HepG2 (cell line): ENCODE measurements around the gene LDB2.

Experiments
- CBX1 ChIP-seq: IDR thresholded peaks from one replicate; pipeline ENCODE4 v1.6.1; 2016; ENCODE audit warnings: antibody characterized with exemption, low read depth
- CHD4 ChIP-seq: fragments of 200-600 bp; sonication (generic); IDR thresholded peaks from 2 replicates; pipeline ENCODE4 v1.7.0; 2017; ENCODE audit warnings: mild to moderate bottlenecking, low read length, borderline replicate concordance
- MAFF ChIP-seq: IDR thresholded peaks from 2 replicates; pipeline ENCODE4 v1.6.1; 2011; ENCODE audit warnings: low read depth, low read length, improper control_type of control experiment
- POLR2AphosphoS5 ChIP-seq: IDR thresholded peaks from 2 replicates; pipeline ENCODE4 v1.6.1; 2012; ENCODE audit warnings: low read depth, low read length
- TOE1 ChIP-seq: sonication (generic); formaldehyde crosslinking; IDR thresholded peaks from 2 replicates; pipeline ENCODE4 v1.4.0; 2020; ENCODE audit warnings: mild to moderate bottlenecking, missing genetic modification reagents
- TF ChIP-seq, protein P1 (sequence below): sonication (generic); formaldehyde crosslinking; IDR thresholded peaks from 2 replicates; pipeline ENCODE4 v1.4.0; 2020; ENCODE audit warnings: missing genetic modification reagents, borderline replicate concordance
- TF ChIP-seq, protein P2 (sequence below): sonication (generic); formaldehyde crosslinking; IDR thresholded peaks from 2 replicates; pipeline ENCODE4 v1.4.0; 2020; ENCODE audit warnings: missing genetic modification reagents

DNA sequence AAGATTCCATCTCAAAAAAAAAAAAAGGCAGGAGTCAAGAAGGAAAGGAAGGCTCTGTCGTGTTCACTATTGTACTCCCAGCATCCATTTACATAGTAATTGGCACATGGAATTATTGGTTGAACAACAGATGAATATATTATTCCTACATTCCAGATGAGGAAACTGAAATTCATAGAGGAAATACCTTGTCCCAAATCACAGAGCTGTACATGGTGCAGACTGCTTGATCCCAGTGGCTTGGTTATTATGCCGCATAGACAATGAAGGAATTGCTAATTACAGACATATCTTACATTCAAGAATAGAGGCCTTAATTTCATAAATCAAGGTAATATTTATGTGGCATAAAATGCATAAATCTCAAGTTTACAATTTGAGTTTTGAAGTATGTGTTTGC, 63.6 kb downstream of the LDB2 start:
- TF ChIP-seq POLR2AphosphoS5 (no peak), CBX1 (no peak), MAFF (no peak), TOE1 (no peak), CHD4 (no peak)
- TF ChIP-seq, protein P1, sequence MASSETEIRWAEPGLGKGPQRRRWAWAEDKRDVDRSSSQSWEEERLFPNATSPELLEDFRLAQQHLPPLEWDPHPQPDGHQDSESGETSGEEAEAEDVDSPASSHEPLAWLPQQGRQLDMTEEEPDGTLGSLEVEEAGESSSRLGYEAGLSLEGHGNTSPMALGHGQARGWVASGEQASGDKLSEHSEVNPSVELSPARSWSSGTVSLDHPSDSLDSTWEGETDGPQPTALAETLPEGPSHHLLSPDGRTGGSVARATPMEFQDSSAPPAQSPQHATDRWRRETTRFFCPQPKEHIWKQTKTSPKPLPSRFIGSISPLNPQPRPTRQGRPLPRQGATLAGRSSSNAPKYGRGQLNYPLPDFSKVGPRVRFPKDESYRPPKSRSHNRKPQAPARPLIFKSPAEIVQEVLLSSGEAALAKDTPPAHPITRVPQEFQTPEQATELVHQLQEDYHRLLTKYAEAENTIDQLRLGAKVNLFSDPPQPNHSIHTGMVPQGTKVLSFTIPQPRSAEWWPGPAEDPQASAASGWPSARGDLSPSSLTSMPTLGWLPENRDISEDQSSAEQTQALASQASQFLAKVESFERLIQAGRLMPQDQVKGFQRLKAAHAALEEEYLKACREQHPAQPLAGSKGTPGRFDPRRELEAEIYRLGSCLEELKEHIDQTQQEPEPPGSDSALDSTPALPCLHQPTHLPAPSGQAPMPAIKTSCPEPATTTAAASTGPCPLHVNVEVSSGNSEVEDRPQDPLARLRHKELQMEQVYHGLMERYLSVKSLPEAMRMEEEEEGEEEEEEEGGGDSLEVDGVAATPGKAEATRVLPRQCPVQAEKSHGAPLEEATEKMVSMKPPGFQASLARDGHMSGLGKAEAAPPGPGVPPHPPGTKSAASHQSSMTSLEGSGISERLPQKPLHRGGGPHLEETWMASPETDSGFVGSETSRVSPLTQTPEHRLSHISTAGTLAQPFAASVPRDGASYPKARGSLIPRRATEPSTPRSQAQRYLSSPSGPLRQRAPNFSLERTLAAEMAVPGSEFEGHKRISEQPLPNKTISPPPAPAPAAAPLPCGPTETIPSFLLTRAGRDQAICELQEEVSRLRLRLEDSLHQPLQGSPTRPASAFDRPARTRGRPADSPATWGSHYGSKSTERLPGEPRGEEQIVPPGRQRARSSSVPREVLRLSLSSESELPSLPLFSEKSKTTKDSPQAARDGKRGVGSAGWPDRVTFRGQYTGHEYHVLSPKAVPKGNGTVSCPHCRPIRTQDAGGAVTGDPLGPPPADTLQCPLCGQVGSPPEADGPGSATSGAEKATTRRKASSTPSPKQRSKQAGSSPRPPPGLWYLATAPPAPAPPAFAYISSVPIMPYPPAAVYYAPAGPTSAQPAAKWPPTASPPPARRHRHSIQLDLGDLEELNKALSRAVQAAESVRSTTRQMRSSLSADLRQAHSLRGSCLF, result no peak
- TF ChIP-seq, protein P2, sequence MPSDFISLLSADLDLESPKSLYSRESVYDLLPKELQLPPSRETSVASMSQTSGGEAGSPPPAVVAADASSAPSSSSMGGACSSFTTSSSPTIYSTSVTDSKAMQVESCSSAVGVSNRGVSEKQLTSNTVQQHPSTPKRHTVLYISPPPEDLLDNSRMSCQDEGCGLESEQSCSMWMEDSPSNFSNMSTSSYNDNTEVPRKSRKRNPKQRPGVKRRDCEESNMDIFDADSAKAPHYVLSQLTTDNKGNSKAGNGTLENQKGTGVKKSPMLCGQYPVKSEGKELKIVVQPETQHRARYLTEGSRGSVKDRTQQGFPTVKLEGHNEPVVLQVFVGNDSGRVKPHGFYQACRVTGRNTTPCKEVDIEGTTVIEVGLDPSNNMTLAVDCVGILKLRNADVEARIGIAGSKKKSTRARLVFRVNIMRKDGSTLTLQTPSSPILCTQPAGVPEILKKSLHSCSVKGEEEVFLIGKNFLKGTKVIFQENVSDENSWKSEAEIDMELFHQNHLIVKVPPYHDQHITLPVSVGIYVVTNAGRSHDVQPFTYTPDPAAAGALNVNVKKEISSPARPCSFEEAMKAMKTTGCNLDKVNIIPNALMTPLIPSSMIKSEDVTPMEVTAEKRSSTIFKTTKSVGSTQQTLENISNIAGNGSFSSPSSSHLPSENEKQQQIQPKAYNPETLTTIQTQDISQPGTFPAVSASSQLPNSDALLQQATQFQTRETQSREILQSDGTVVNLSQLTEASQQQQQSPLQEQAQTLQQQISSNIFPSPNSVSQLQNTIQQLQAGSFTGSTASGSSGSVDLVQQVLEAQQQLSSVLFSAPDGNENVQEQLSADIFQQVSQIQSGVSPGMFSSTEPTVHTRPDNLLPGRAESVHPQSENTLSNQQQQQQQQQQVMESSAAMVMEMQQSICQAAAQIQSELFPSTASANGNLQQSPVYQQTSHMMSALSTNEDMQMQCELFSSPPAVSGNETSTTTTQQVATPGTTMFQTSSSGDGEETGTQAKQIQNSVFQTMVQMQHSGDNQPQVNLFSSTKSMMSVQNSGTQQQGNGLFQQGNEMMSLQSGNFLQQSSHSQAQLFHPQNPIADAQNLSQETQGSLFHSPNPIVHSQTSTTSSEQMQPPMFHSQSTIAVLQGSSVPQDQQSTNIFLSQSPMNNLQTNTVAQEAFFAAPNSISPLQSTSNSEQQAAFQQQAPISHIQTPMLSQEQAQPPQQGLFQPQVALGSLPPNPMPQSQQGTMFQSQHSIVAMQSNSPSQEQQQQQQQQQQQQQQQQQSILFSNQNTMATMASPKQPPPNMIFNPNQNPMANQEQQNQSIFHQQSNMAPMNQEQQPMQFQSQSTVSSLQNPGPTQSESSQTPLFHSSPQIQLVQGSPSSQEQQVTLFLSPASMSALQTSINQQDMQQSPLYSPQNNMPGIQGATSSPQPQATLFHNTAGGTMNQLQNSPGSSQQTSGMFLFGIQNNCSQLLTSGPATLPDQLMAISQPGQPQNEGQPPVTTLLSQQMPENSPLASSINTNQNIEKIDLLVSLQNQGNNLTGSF, result no peak
